ENCODE data around the gene SV2C. TPM values are rescaled to one million over a fixed set of nuclear protein-coding genes. Genes with fewer than 3 reads are reported as not detected.

The SV2C gene
- total RNA-seq, 3 donors from 2014 or later: 0.54 to 1.2 (median 0.58) TPM

DNA sequence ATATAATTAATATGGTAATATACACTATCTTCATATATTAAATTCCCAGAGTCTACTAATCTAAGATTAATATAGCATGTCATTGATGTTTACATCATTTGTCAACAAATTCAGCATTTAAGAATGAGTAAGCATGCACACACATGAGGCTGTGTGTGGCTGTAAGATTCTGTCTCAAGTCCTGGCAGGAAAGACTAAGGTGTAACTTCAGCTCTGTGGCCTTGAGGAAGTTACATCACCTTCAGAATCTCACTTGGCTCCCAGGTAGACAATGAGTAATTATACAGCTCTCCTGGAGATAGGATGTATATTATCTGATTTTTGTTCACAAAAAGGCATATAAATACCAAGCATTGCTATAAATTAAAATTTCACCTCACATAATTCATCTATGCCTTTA is 200.5 kb downstream of the SV2C start:
- Histone ChIP-seq H3K4me3 (no peak overlapping the region), H3K36me3 (ENCODE audit: low read depth) (no peaks in the 10 kb centered on the region), H3K4me1 (ENCODE audit: low read depth) (peaks cover 4% of the 10 kb centered on the region), H3K9me3 (no peaks in the 10 kb centered on the region)
- intact Hi-C loops (cut with DNase I, micrococcal nuclease): no loop called here
- TF ChIP-seq, protein P1, sequence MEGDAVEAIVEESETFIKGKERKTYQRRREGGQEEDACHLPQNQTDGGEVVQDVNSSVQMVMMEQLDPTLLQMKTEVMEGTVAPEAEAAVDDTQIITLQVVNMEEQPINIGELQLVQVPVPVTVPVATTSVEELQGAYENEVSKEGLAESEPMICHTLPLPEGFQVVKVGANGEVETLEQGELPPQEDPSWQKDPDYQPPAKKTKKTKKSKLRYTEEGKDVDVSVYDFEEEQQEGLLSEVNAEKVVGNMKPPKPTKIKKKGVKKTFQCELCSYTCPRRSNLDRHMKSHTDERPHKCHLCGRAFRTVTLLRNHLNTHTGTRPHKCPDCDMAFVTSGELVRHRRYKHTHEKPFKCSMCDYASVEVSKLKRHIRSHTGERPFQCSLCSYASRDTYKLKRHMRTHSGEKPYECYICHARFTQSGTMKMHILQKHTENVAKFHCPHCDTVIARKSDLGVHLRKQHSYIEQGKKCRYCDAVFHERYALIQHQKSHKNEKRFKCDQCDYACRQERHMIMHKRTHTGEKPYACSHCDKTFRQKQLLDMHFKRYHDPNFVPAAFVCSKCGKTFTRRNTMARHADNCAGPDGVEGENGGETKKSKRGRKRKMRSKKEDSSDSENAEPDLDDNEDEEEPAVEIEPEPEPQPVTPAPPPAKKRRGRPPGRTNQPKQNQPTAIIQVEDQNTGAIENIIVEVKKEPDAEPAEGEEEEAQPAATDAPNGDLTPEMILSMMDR (IDR thresholded peaks at IDR 0.05): no peak
- no peak for DNase-seq
- peak; percentile 68 for ATAC-seq

DNA sequence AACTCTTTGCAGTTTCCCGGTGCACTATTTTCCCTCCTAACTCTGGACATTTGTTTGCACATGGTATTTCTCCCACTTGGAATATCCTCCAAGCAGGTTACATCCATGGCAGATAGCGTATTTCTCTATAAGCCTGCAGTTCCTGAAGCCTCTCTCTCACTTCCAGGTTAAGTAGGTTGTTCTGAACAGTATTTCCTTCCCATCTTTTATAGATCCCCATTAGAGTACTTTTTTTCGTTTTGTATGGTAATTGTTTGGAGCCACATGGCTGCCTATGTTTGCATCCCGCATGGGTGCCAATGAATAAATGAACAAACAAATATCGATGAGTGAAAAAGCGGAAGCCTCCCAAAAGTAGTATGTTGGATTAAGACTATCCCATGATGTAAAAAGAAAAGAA is 206.5 kb downstream of the SV2C start:
- no peak for ATAC-seq
- Histone ChIP-seq H3K4me3 (no peak overlapping the region), H3K9me3 (no peaks in the 10 kb centered on the region), H3K36me3 (ENCODE audit: low read depth) (no peaks in the 10 kb centered on the region), H3K4me1 (ENCODE audit: low read depth) (peaks cover 4% of the 10 kb centered on the region)
- no peak for DNase-seq
- intact Hi-C loops (cut with DNase I, micrococcal nuclease): no loop called here
- TF ChIP-seq, protein P1 (IDR thresholded peaks at IDR 0.05): no peak

DNA sequence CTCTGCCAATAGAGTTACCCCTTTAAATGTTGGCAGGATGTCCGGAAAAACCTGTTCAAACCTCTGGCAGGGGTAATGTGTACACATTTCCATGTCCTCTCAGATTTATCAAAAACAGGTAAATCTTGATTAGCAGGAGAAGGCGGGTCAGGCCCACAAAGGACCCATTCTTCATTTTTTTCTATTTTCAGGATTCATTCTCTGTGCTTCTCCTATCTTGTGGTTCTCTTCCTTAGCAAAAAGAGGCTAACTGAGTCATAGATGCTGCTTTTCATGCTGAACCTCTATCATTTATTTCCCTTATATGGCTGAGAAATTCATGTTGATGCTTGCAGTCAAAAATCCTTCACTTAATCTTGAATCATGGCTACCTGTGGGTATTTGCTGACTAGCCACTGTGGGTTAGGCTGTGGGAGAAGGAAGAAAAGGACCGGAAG is 207.2 kb downstream of the SV2C start:
- no peak for ATAC-seq
- intact Hi-C loops (cut with DNase I, micrococcal nuclease): no loop called here
- no peak for DNase-seq

DNA sequence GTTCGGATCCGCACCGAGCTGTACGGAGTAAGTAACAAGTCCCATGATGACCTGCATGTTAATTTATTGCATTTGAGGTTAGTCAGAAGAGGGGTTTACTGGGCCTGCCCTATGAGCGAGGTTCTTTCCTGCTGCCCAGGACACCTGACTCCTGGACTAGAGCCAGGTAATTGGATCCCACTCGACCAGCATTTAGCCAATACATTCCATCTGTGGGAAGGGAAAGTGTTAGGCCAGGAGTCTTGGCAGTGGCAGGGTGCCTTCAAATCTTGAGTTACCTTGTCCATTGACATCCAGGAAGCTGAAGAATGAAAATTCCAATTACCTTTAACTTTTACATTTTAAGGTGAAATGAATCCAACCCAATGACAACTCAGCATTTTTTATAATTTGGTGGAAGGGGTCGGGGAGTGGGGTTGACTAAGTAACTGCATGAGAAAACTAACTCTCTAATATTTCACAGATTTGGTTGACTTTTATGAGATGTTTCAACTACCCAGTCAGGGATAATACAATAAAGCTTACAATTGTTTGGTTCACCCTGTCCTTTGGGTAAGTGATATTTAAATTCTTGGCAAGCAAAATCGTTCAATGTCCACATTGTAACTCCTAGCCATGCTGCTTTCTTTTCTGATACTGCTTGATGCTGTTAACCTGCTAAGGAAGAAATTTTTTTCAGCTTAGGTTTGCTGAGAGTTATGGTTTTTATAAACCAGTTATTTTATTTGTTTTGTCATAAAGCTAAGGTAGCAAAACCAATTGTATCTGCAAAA is 208.3 kb downstream of the SV2C start:
- TF ChIP-seq, protein P1 (IDR thresholded peaks at IDR 0.05): no peak
- ATAC-seq (peak; percentile 51), DNase-seq (no peak)
- Histone ChIP-seq H3K4me3 (no peak overlapping the region), H3K36me3 (ENCODE audit: low read depth) (no peaks in the 10 kb centered on the region), H3K9me3 (no peaks in the 10 kb centered on the region), H3K4me1 (ENCODE audit: low read depth) (peaks cover 4% of the 10 kb centered on the region)
- intact Hi-C loops (cut with DNase I, micrococcal nuclease): no loop called here

More for the DNA sequence above, 207.2 kb downstream of the SV2C start:
- Histone ChIP-seq H3K36me3 (ENCODE audit: low read depth) (no peaks in the 10 kb centered on the region), H3K4me3 (no peak overlapping the region), H3K9me3 (no peaks in the 10 kb centered on the region), H3K4me1 (ENCODE audit: low read depth) (peaks cover 4% of the 10 kb centered on the region)
- TF ChIP-seq, protein P1 (IDR thresholded peaks at IDR 0.05): no peak

DNA sequence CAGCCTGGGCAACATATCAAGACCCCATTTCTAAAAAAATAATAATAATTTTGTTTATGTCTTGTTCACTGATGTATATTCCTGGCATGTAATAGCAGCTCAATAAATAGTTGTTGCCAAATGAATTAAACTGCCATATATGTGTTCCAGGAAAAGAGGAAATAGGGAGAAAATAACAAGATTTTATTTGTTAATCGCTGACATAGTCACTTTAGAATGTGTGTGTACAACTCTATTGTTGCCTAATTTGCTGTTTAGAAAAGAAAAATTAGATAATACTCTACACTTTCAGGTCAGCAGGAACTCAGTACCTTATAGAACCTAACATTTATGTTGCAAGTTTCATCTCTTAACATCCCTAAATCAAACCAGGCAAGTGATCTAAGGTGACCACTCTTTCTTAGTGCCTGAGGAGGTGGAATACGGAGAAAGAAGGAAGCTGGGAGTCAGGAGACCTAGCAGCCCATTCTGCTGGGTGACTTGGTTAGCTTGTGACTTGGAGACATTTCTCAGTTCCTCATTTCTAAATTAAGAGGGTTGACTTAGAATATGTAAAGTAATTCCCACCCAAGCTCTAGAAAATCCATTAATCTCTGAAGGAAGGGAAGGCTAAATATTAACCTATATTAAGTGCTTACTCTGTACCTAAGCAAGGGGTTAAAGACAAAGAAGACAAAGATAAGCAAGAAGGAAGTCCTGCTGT is 209.6 kb downstream of the SV2C start:
- Histone ChIP-seq H3K9me3 (no peaks in the 10 kb centered on the region), H3K4me3 (no peak overlapping the region), H3K36me3 (ENCODE audit: low read depth) (no peaks in the 10 kb centered on the region), H3K4me1 (ENCODE audit: low read depth) (no peaks in the 10 kb centered on the region)
- intact Hi-C loops (cut with DNase I, micrococcal nuclease): no loop called here
- DNase-seq: no peak
- ATAC-seq: peak; percentile 22
- TF ChIP-seq, protein P1 (IDR thresholded peaks at IDR 0.05): no peak

Data from mucosa of descending colon (tissue), 3 donors.